GM12801 (cell line): Measurements from ENCODE around the gene CD300LG.

ENCODE experiments used
- TF ChIP-seq, protein P1 (sequence below): IDR thresholded peaks from one replicate; pipeline ENCODE4 v1.5.1; 2011; ENCODE audit warnings: control low read depth; ENCODE audit not compliant: insufficient read length; ENCODE audit errors: extremely low read depth

CD300LG gene

DNA sequence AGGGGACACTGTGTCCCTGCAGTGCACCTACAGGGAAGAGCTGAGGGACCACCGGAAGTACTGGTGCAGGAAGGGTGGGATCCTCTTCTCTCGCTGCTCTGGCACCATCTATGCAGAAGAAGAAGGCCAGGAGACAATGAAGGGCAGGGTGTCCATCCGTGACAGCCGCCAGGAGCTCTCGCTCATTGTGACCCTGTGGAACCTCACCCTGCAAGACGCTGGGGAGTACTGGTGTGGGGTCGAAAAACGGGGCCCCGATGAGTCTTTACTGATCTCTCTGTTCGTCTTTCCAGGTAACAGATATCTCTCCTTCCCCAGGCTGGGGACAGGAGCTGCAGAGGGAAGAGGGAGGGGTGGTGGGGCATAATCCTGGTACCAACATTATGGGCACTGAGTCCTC, 1.6 kb downstream of the CD300LG start:
- TF ChIP-seq, protein P1, sequence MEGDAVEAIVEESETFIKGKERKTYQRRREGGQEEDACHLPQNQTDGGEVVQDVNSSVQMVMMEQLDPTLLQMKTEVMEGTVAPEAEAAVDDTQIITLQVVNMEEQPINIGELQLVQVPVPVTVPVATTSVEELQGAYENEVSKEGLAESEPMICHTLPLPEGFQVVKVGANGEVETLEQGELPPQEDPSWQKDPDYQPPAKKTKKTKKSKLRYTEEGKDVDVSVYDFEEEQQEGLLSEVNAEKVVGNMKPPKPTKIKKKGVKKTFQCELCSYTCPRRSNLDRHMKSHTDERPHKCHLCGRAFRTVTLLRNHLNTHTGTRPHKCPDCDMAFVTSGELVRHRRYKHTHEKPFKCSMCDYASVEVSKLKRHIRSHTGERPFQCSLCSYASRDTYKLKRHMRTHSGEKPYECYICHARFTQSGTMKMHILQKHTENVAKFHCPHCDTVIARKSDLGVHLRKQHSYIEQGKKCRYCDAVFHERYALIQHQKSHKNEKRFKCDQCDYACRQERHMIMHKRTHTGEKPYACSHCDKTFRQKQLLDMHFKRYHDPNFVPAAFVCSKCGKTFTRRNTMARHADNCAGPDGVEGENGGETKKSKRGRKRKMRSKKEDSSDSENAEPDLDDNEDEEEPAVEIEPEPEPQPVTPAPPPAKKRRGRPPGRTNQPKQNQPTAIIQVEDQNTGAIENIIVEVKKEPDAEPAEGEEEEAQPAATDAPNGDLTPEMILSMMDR, result no peak

DNA sequence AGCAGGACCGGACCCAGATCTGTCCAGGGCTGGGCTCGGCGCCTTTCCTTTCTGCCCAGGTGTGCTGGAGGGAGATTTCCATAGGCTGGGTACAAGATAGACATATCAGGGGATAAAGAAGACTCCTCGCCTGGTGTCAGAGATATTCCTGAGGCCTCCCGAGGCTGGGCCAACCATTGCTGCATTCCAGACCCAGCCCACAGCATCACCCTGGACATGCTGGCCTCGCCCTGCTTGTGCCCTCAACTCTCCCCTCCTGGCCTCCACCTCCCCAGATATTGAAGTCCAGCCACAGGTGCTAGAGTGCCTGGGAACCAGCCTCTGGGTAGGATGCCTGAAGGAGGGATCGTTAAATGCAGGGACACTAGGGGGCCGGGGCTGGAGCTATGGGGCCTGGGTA, 2.1 kb downstream of the CD300LG start:
- TF ChIP-seq, protein P1, result no peak

DNA sequence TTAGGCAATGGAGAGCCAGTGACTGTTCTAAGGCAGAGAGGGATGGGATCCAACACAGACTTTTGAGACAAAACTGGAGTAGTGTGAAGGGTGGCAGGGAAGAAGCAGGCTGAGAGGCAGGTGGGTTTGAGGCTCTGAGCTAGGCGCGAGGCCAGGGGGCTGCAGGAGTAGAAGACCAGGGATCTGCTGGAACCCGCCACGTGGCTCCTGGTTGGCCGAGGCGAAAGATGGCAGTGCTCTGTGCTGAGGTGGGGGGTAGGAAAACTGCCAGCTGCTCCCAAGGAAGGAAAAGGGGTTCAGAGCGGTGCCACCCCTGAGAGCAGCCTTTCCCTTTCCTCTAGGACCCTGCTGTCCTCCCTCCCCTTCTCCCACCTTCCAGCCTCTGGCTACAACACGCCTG, 5.6 kb downstream of the CD300LG start:
- TF ChIP-seq, protein P1, result no peak

DNA sequence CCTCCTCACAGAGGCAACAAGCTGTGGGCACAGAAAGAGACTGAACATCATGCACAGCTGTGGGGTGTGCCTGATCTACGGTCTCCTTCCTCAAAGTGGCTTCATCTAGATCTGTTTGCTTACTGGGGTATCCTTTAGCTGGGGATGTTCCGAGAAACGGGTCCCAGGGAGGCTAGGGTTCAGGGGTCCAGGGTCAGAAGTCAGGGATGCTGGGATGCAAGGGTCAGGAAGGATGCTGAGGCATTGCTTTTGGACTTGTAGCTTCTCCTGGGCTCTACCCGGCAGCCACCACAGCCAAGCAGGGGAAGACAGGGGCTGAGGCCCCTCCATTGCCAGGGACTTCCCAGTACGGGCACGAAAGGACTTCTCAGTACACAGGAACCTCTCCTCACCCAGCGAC, 6.6 kb downstream of the CD300LG start:
- TF ChIP-seq, protein P1, result no peak

DNA sequence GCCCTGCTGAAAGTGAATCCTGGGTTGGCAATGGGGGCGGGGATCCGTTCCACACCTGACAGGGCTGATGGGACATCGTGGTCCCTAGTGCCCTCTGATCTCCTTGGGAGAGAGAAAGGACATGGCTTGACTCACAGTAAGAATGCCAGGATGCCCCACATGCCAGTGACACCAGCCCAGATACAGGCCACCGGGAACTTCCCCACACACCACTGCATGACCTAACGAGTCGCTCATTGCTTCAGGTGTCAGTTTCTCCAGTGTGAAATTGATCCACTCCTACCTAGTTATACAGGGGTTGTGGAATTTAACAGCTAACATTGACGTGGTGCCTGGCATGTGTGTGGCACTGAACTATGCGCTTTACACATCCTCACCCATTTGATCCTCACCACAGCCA, 7.5 kb downstream of the CD300LG start:
- TF ChIP-seq, protein P1, result no peak

DNA sequence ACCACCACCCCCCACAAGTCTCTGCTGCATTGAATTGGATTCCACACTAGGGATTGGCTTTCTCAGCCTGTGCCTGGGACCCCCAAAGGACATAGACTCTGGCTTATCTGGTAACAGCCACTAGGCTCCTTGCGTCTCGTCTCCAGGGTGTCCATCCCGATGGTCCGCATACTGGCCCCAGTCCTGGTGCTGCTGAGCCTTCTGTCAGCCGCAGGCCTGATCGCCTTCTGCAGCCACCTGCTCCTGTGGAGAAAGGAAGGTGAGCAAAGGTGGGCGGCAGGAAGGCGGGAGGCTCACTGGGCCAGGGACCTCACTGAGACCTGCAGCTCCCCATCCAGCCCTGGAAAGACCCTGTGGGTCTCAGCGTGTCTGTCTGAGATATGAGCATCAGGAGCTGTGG, 8.1 kb downstream of the CD300LG start:
- TF ChIP-seq, protein P1, result no peak

DNA sequence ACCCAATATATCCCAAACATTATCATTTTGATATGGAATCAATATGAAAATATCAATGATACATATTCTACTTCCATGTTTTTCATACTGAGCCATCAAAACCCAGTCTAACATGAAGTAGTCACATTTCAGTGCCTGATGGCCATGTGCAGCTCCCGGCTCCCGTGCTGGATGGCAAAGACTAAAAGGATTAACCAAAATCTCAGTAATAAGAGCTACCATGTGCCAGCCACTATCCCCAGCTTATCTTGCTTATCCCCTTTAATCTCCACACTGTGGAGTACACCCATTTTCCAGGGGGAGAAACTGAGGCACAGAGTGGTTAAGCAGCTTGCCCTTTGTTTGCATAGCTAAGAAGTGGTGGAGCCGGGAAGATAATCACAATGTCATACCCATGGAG, 9.2 kb downstream of the CD300LG start:
- TF ChIP-seq, protein P1, result no peak

DNA sequence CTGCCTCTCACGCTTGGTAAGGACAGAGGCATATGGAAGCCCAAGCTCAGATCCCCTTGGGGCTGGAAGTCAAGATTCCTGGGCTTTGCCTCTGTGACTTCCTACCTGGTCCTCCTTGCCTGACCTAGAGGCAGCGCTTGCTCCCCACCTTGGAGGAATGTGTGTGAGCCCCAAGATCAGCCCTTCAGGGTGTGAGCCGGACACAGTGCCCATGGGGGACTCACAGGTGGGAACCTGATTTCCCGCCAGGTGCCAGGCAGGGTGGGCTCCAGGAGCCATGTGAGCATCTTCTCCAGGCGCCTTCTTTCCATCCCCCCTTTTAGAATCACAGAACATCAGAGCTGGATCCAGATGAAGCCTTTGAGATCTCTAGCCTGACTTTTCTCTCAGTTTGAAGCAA, 10.2 kb downstream of the CD300LG start:
- TF ChIP-seq, protein P1, result no peak
